Astrocyte (in vitro differentiated cells and primary cell): ENCODE measurements around the gene ZNF516. TPM values are rescaled to one million over a fixed set of nuclear protein-coding genes. Genes with fewer than 3 reads are reported as not detected.

Experiments used
- DNase-seq: peaks from one replicate; pipeline ENCODE4 v3.0.0-alpha.2; 2010; ENCODE audit warnings: low read depth
- FAIRE-seq: peaks from 2 replicates; lab custom pipeline; 2011; peaks lifted over from hg19 to GRCh38; lab: Jason Lieb, UNC
- H2AFZ ChIP-seq: 2 replicates; pipeline ENCODE4 v1.6.0; 2012; ENCODE audit warnings: low read depth, low read length, inconsistent platforms
- H3K27ac ChIP-seq: 2 replicates; pipeline ENCODE4 v1.5.1; 2011; ENCODE audit warnings: low read depth, low read length, inconsistent platforms
- H3K27me3 ChIP-seq: 2 replicates; pipeline ENCODE4 v1.6.0; 2011; ENCODE audit warnings: low read length, inconsistent platforms; ENCODE audit not compliant: insufficient read depth
- H3K36me3 ChIP-seq: 2 replicates; pipeline ENCODE4 v1.5.1; 2011; ENCODE audit warnings: low read length, inconsistent platforms; ENCODE audit not compliant: insufficient read depth
- H3K4me1 ChIP-seq: 2 replicates; pipeline ENCODE4 v1.5.1; 2011; ENCODE audit warnings: low read length, inconsistent platforms; ENCODE audit not compliant: insufficient read depth
- H3K4me2 ChIP-seq: 2 replicates; pipeline ENCODE4 v1.6.0; 2012; ENCODE audit warnings: low read length, inconsistent platforms
- H3K4me3 ChIP-seq: 2 replicates; pipeline ENCODE4 v1.5.1; 2011; ENCODE audit warnings: low read depth, mild to moderate bottlenecking, low read length, inconsistent platforms; ENCODE audit not compliant: insufficient read depth
- H3K79me2 ChIP-seq: 2 replicates; pipeline ENCODE4 v1.6.0; 2012; ENCODE audit warnings: mild to moderate bottlenecking, low read length, inconsistent platforms; ENCODE audit not compliant: insufficient read depth
- H3K9ac ChIP-seq: 2 replicates; pipeline ENCODE4 v1.6.0; 2012; ENCODE audit warnings: mild to moderate bottlenecking, low read length, inconsistent platforms
- H3K9me3 ChIP-seq: 2 replicates; pipeline ENCODE4 v1.5.1; 2012; ENCODE audit warnings: low read depth, mild to moderate bottlenecking, low read length, inconsistent platforms; ENCODE audit not compliant: insufficient read depth
- H4K20me1 ChIP-seq: 2 replicates; pipeline ENCODE4 v1.6.0; 2012; ENCODE audit warnings: low read length, inconsistent platforms; ENCODE audit not compliant: insufficient read depth
- H3K27ac Mint-ChIP-seq: one replicate; pipeline ENCODE4 v1.8.0; 2021; ENCODE audit warnings: mild to moderate bottlenecking, mixed read lengths; ENCODE audit not compliant: unreplicated experiment
- H3K27me3 Mint-ChIP-seq: one replicate; pipeline ENCODE4 v1.8.0; 2021; ENCODE audit warnings: low read depth, mixed read lengths; ENCODE audit not compliant: unreplicated experiment
- H3K36me3 Mint-ChIP-seq: one replicate; pipeline ENCODE4 v1.8.0; 2021; ENCODE audit warnings: low read depth, mixed read lengths; ENCODE audit not compliant: unreplicated experiment
- H3K4me1 Mint-ChIP-seq: one replicate; pipeline ENCODE4 v1.8.0; 2021; ENCODE audit warnings: low read depth, mixed read lengths; ENCODE audit not compliant: unreplicated experiment
- H3K4me3 Mint-ChIP-seq: one replicate; pipeline ENCODE4 v1.8.0; 2021; ENCODE audit warnings: mild to moderate bottlenecking, moderate library complexity, mixed read lengths; ENCODE audit not compliant: unreplicated experiment
- H3K9me3 Mint-ChIP-seq: one replicate; pipeline ENCODE4 v1.8.0; 2021; ENCODE audit warnings: mild to moderate bottlenecking, mixed read lengths; ENCODE audit not compliant: unreplicated experiment
- EZH2 ChIP-seq: IDR thresholded peaks from 2 replicates; pipeline ENCODE4 v1.6.1; 2012; ENCODE audit warnings: mild to moderate bottlenecking, low read length, inconsistent platforms; ENCODE audit not compliant: insufficient read depth
- total RNA-seq: library from RNA; stranded (reverse); gene quantifications from 2 replicates; pipeline ENCODE4 v1.2.1, GENCODE V29; 2021
- TF ChIP-seq, protein P1 (sequence below): IDR thresholded peaks from 2 replicates; pipeline ENCODE4 v1.5.1; 2011; ENCODE audit warnings: low read depth, mild to moderate bottlenecking, inconsistent platforms, low read length, moderate library complexity; ENCODE audit not compliant: insufficient read depth

ZNF516 gene
- total RNA-seq, 1 donor from 2014 or later: 59.8 TPM

GRCh38 chr18:76518860-76519538, 24.0 kb upstream of the ZNF516 start:
- H3K27me3 ChIP-seq: no peaks in the 10 kb centered on the region
- H3K4me2 ChIP-seq: peak overlapping the region; percentile 90
- H3K4me3 ChIP-seq: peak overlapping the region; percentile 55
- H3K27ac ChIP-seq: no peak overlapping the region
- no peaks in the 10 kb centered on the region for H4K20me1 ChIP-seq
- H3K36me3 Mint-ChIP-seq: no peaks in the 10 kb centered on the region
- peaks cover 10% of the 10 kb centered on the region for H3K27me3 Mint-ChIP-seq
- H3K36me3 ChIP-seq: no peaks in the 10 kb centered on the region
- no peak for TF ChIP-seq EZH2
- TF ChIP-seq, protein P1, sequence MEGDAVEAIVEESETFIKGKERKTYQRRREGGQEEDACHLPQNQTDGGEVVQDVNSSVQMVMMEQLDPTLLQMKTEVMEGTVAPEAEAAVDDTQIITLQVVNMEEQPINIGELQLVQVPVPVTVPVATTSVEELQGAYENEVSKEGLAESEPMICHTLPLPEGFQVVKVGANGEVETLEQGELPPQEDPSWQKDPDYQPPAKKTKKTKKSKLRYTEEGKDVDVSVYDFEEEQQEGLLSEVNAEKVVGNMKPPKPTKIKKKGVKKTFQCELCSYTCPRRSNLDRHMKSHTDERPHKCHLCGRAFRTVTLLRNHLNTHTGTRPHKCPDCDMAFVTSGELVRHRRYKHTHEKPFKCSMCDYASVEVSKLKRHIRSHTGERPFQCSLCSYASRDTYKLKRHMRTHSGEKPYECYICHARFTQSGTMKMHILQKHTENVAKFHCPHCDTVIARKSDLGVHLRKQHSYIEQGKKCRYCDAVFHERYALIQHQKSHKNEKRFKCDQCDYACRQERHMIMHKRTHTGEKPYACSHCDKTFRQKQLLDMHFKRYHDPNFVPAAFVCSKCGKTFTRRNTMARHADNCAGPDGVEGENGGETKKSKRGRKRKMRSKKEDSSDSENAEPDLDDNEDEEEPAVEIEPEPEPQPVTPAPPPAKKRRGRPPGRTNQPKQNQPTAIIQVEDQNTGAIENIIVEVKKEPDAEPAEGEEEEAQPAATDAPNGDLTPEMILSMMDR: no peak
- no peak for DNase-seq
- H3K27ac Mint-ChIP-seq: peak overlapping the region; percentile 81
- H3K4me1 Mint-ChIP-seq: peaks cover 13% of the 10 kb centered on the region
- H3K4me3 Mint-ChIP-seq: peak overlapping the region; percentile 75
- peak overlapping the region; percentile 70 for H3K9ac ChIP-seq
- peaks cover 7% of the 10 kb centered on the region for H3K4me1 ChIP-seq
- no peaks in the 10 kb centered on the region for H3K9me3 Mint-ChIP-seq
- H2AFZ ChIP-seq: peak overlapping the region; percentile 92
- FAIRE-seq: no peak
- no peaks in the 10 kb centered on the region for H3K9me3 ChIP-seq
- no peaks in the 10 kb centered on the region for H3K79me2 ChIP-seq

DNA sequence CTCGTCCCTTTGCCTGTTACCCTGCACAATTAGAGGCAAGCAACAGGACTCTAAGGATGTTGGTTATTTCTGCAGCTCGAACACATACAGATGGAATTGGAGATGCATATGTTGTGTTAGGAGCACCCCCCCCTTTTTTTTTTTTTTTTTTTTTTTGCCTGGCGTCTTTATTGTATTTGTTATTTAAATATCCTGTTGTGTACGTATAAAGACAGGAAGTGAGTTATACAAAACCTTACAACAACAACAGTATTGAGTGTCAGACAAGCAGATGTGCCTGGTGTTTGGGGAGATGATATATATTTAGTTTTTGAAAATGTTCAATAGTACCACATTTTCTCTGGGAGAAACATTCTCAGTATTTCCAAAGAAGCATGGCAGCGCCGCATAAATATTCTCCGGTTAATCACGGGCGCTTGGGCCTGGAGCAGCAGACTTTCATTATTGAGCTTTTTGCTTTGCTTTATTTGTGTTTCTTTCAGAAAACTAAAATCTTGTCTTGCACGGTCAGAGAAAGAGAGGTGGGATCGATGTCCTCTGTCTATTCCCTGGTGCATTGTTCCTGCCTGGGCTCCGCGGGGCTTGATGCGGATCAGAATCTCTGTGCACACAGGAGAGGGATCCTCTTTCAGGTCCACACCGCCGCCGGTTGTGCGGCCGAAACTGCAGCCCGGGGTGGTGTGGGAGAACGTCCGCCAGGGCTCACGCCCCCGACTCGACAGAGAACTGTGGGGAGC, 23.2 kb upstream of the ZNF516 start:
- H3K36me3 Mint-ChIP-seq: no peaks in the 10 kb centered on the region
- H3K9me3 Mint-ChIP-seq: no peaks in the 10 kb centered on the region
- Histone ChIP-seq H2AFZ (peak overlapping the region; percentile 92), H3K9ac (peak overlapping the region; percentile 70), H3K36me3 (no peaks in the 10 kb centered on the region), H3K4me3 (peak overlapping the region; percentile 55), H3K4me1 (peaks cover 7% of the 10 kb centered on the region), H3K27me3 (no peaks in the 10 kb centered on the region), H3K4me2 (peak overlapping the region; percentile 90), H3K79me2 (no peaks in the 10 kb centered on the region), H3K9me3 (no peaks in the 10 kb centered on the region), H3K27ac (no peak overlapping the region), H4K20me1 (no peaks in the 10 kb centered on the region)
- peak overlapping the region; percentile 81 for H3K27ac Mint-ChIP-seq
- H3K4me1 Mint-ChIP-seq: peaks cover 13% of the 10 kb centered on the region
- H3K27me3 Mint-ChIP-seq: peaks cover 10% of the 10 kb centered on the region
- FAIRE-seq (no peak), DNase-seq (no peak)
- H3K4me3 Mint-ChIP-seq: peak overlapping the region; percentile 74
- TF ChIP-seq EZH2: no peak
- TF ChIP-seq, protein P1: no peak
